ENCODE data around the gene NDUFA11.

Gene NDUFA11

DNA sequence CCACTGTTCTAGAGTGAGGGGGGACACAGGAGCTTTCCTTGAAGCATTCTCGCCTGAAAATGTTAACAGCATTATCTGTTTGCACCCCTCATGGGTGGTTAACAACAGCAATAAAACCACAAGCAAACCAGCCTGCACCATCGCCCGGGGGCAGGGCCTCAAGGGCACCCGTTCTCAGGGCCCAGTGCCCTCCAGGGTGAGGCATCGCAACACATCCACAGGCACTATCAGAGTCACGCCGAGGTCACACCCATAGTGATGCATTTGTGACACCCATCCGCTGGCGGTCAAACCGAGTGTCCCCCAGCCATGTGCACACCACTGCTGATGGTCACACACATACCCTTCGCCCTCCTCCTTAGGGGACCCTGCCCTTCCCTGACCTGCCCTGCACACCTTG lies 37.8 kb downstream of the NDUFA11 start:
- Histone ChIP-seq H3K4me3 (ENCODE audit: low read length) (no peak overlapping the region), H4K20me1 (ENCODE audit: control insufficient read depth, insufficient read depth, low read depth, low read length) (no peaks in the 10 kb centered on the region), H3K4me1 (ENCODE audit: control insufficient read depth, low read length) (no peaks in the 10 kb centered on the region), H3F3A (ENCODE audit: control insufficient read depth, insufficient read depth) (no peaks in the 10 kb centered on the region), H3K27me3 (ENCODE audit: control insufficient read depth, low read length) (no peaks in the 10 kb centered on the region), H3K36me3 (ENCODE audit: control insufficient read depth, low read length) (no peaks in the 10 kb centered on the region), H3K9me2 (replicated peaks; ENCODE audit: control insufficient read depth, low read length) (no peaks in the 10 kb centered on the region), H3K4me2 (ENCODE audit: low read length) (no peak overlapping the region), H3K9me3 (ENCODE audit: control insufficient read depth, insufficient read depth, low read length) (no peaks in the 10 kb centered on the region), H3K27ac (ENCODE audit: low read depth, low read length) (no peak overlapping the region), H3K79me2 (ENCODE audit: control insufficient read depth, low read length) (no peaks in the 10 kb centered on the region)
- TF ChIP-seq CTCF (IDR thresholded peaks at IDR 0.05; ENCODE audit: low read depth, low read length, poor library complexity, severe bottlenecking) = no peak
- TF ChIP-seq EZH2phosphoT487 (IDR thresholded peaks at IDR 0.05; ENCODE audit: borderline replicate concordance, low read length) = no peak

- no peak overlapping the region for H3K4me3 ChIP-seq (ENCODE audit: low read length)
- no peaks in the 10 kb centered on the region for H3K27me3 ChIP-seq (ENCODE audit: control insufficient read depth, low read length)
Measured at GRCh38 chr19:5864725-5865486, 38.7 kb downstream of the NDUFA11 start.

GRCh38 chr19:5864013-5864720 lies 39.4 kb downstream of the NDUFA11 start:
- H3K4me3 ChIP-seq (ENCODE audit: low read length) = no peak overlapping the region
- no peak overlapping the region for H3K27ac ChIP-seq (ENCODE audit: low read depth, low read length)
- no peaks in the 10 kb centered on the region for H3K4me1 ChIP-seq (ENCODE audit: control insufficient read depth, low read length)
- no peaks in the 10 kb centered on the region for H3K79me2 ChIP-seq (ENCODE audit: control insufficient read depth, low read length)
- TF ChIP-seq EZH2phosphoT487 (IDR thresholded peaks at IDR 0.05; ENCODE audit: borderline replicate concordance, low read length) = no peak
- TF ChIP-seq CTCF (IDR thresholded peaks at IDR 0.05; ENCODE audit: low read depth, low read length, poor library complexity, severe bottlenecking) = no peak
- H3K9me3 ChIP-seq (ENCODE audit: control insufficient read depth, insufficient read depth, low read length) = no peaks in the 10 kb centered on the region
- no peaks in the 10 kb centered on the region for H3K36me3 ChIP-seq (ENCODE audit: control insufficient read depth, low read length)
- H3K9me2 ChIP-seq (replicated peaks; ENCODE audit: control insufficient read depth, low read length) = no peaks in the 10 kb centered on the region
- H4K20me1 ChIP-seq (ENCODE audit: control insufficient read depth, insufficient read depth, low read depth, low read length) = no peaks in the 10 kb centered on the region
- no peaks in the 10 kb centered on the region for H3F3A ChIP-seq (ENCODE audit: control insufficient read depth, insufficient read depth)
- no peaks in the 10 kb centered on the region for H3K27me3 ChIP-seq (ENCODE audit: control insufficient read depth, low read length)
- no peak overlapping the region for H3K4me2 ChIP-seq (ENCODE audit: low read length)

More at GRCh38 chr19:5864725-5865486, 38.7 kb downstream of the NDUFA11 start:
- Histone ChIP-seq H3K9me2 (replicated peaks; ENCODE audit: control insufficient read depth, low read length) (no peaks in the 10 kb centered on the region), H3K4me1 (ENCODE audit: control insufficient read depth, low read length) (no peaks in the 10 kb centered on the region), H3K4me2 (ENCODE audit: low read length) (no peak overlapping the region), H3K79me2 (ENCODE audit: control insufficient read depth, low read length) (no peaks in the 10 kb centered on the region), H3F3A (ENCODE audit: control insufficient read depth, insufficient read depth) (no peaks in the 10 kb centered on the region), H3K27ac (ENCODE audit: low read depth, low read length) (no peak overlapping the region), H3K9me3 (ENCODE audit: control insufficient read depth, insufficient read depth, low read length) (no peaks in the 10 kb centered on the region), H4K20me1 (ENCODE audit: control insufficient read depth, insufficient read depth, low read depth, low read length) (no peaks in the 10 kb centered on the region), H3K36me3 (ENCODE audit: control insufficient read depth, low read length) (no peaks in the 10 kb centered on the region)
- TF ChIP-seq CTCF (IDR thresholded peaks at IDR 0.05; ENCODE audit: low read depth, low read length, poor library complexity, severe bottlenecking) (no peak), EZH2phosphoT487 (IDR thresholded peaks at IDR 0.05; ENCODE audit: borderline replicate concordance, low read length) (no peak)

All from DOHH2 (cell line).